ENCODE data around the gene DYNLT4. TPM values are rescaled to one million over a fixed set of nuclear protein-coding genes. Genes with fewer than 3 reads are reported as not detected.

DYNLT4 gene
- total RNA-seq, 4 donors from 2014 or later, result not detected

DNA sequence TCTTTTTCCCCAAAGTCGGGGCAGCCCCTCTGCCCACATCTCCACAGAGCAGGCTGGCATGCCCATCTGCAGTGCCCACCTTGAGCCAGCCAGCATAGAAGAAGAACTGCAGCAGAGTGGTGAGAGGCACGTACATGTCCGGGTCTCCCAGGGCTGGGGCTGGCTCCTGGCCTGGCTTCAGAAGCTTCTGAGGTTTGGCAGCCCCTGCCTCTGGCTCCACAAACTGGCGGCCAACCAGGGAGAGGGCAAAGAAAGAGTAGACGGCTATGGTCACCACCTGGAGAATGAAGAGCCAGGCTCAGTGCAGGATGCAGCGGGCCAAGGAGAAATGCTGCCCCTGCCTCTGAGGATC lies 22.1 kb downstream of the DYNLT4 start:
- no peak for DNase-seq (ENCODE audit: low spot score in 2 of 2)
- no peak overlapping the region for H3K4me3 ChIP-seq

DNA sequence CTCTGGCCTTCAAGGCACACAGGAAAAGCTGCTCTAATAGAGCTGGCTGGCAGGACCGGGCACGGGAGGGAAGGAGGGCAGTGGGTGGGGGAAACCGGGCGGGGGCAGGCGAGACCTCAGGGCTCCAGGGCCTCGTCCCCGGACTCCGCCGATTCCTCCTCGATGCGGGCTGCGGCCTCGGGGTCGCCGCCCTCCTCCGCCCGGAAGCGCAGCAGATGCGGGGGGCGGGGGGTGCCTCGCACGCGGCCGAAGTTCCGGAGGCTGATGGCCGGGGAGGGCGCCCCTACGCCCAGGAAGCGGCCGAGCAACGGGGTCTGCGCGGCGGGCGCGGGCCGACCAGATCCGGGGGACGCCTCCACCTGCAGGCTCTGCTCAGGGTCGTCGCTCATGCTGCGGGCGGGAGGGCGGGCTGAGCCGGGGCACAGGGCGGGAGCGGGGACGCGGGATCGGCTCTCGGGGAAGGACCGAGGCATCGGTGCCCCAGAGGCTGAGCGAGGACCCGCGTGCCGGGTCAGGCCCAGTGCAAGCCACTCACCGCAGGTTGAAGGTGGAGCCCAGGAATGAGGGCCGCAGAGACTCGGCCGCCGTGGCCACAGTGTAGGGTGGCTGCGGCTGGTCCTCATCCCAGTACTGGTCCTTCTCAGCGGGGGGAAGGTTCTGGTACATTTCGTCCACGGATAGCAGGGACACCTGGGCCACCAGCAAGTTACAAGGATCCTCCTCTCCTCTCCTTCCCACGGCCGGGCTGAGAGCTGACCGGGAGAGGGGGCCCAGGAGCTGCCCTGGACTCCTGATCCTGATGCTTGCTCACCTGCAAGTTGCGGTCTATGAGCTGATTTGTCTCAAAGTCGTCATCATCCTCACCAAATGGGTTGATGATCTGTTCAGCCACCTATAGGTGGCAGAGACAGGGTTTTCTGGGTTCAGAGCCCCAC lies 22.8 kb downstream of the DYNLT4 start:
- peaks cover 37% of the 10 kb centered on the region for H3K4me1 ChIP-seq
- H3K9me3 ChIP-seq, result no peaks in the 10 kb centered on the region
- H3K27ac ChIP-seq, result peak overlapping the region; percentile 43
- DNase-seq (ENCODE audit: low spot score in 2 of 2), result no peak
- TF ChIP-seq, protein P1, sequence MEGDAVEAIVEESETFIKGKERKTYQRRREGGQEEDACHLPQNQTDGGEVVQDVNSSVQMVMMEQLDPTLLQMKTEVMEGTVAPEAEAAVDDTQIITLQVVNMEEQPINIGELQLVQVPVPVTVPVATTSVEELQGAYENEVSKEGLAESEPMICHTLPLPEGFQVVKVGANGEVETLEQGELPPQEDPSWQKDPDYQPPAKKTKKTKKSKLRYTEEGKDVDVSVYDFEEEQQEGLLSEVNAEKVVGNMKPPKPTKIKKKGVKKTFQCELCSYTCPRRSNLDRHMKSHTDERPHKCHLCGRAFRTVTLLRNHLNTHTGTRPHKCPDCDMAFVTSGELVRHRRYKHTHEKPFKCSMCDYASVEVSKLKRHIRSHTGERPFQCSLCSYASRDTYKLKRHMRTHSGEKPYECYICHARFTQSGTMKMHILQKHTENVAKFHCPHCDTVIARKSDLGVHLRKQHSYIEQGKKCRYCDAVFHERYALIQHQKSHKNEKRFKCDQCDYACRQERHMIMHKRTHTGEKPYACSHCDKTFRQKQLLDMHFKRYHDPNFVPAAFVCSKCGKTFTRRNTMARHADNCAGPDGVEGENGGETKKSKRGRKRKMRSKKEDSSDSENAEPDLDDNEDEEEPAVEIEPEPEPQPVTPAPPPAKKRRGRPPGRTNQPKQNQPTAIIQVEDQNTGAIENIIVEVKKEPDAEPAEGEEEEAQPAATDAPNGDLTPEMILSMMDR (IDR thresholded peaks at IDR 0.05), result no peak
- TF ChIP-seq POLR2A (IDR thresholded peaks at IDR 0.05) (no peak), EP300 (IDR thresholded peaks at IDR 0.05) (no peak), POLR2AphosphoS5 (IDR thresholded peaks at IDR 0.05) (no peak)
- WGBS, result 50% methylated on average over 13 of the region's 71 CpGs
- H3K27me3 ChIP-seq, result no peaks in the 10 kb centered on the region
- H3K4me3 ChIP-seq, result peak overlapping the region; percentile 51
- peaks cover 19% of the 10 kb centered on the region for H3K36me3 ChIP-seq

More for the DNA sequence above, 22.1 kb downstream of the DYNLT4 start:
- WGBS, result 91% methylated on average over 6 of the region's 6 CpGs
- H3K4me1 ChIP-seq, result peaks cover 37% of the 10 kb centered on the region
- no peaks in the 10 kb centered on the region for H3K27me3 ChIP-seq
- no peak overlapping the region for H3K27ac ChIP-seq
- TF ChIP-seq EP300 (IDR thresholded peaks at IDR 0.05) (no peak), POLR2AphosphoS5 (IDR thresholded peaks at IDR 0.05) (no peak), POLR2A (IDR thresholded peaks at IDR 0.05) (no peak)
- TF ChIP-seq, protein P1 (IDR thresholded peaks at IDR 0.05), result no peak
- peaks cover 12% of the 10 kb centered on the region for H3K36me3 ChIP-seq
- H3K9me3 ChIP-seq, result no peaks in the 10 kb centered on the region

DNA sequence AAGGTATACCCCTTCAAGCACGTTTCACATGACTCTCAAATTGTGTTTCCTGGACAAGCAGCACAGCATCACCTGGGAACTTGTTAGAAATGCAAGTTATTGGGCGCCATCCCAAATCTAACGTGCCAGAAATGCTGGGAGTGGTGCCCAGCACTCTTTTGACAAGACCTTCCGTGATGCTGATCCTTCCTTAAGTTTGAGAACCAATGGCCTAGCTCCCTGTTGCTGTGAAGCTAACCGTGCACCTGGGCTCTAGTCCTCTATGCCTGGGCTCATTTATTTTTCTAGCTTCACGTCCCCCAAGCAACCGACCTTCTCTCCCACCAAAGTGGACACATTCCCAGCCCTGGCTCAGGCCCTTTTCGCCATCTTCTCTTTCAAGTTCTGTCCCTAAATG lies 23.5 kb downstream of the DYNLT4 start:
- peaks cover 37% of the 10 kb centered on the region for H3K4me1 ChIP-seq
- H3K4me3 ChIP-seq, result peak overlapping the region; percentile 51
- peak overlapping the region; percentile 43 for H3K27ac ChIP-seq
- peaks cover 25% of the 10 kb centered on the region for H3K36me3 ChIP-seq
- 27% methylated on average over 8 of the region's 8 CpGs for WGBS
- H3K9me3 ChIP-seq, result no peaks in the 10 kb centered on the region
- no peak for TF ChIP-seq POLR2A (IDR thresholded peaks at IDR 0.05)
- no peak for TF ChIP-seq POLR2AphosphoS5 (IDR thresholded peaks at IDR 0.05)
- no peak for TF ChIP-seq EP300 (IDR thresholded peaks at IDR 0.05)
- TF ChIP-seq, protein P1 (IDR thresholded peaks at IDR 0.05), result no peak
- no peak for DNase-seq (ENCODE audit: low spot score in 2 of 2)
- H3K27me3 ChIP-seq, result no peaks in the 10 kb centered on the region

DNA sequence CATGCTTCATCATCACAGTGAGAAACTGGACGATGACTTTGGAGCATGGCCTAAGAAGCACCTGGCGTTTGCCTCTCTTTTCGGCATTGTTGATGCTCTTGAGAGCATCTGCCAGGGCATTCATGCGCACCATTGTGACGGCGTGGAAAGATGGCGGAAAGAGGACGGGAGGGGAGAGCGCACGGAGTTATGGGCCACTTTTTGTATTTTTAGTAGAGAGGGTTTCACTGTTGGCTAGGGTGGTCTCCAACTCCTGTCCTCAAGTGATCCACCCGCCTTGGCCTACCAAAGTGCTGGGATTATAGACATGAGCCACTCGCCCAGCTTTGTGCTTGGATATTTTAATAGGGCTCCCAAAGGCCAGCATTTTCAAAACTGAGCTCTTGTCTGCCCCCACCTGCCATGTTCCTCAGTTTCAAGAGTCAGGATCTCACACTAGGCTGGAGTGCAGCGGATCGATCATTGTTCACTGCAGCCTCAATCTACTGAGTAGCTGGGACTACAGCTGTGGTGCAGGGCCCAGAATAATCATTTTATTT lies 26.5 kb downstream of the DYNLT4 start:
- H3K27me3 ChIP-seq, result no peaks in the 10 kb centered on the region
- no peaks in the 10 kb centered on the region for H3K9me3 ChIP-seq
- no peak for DNase-seq (ENCODE audit: low spot score in 2 of 2)
- no peak overlapping the region for H3K4me3 ChIP-seq
- H3K27ac ChIP-seq, result no peak overlapping the region
- H3K4me1 ChIP-seq, result peaks cover 51% of the 10 kb centered on the region
- WGBS, result 90% methylated on average over 14 of the region's 14 CpGs
- TF ChIP-seq POLR2AphosphoS5 (IDR thresholded peaks at IDR 0.05) (no peak), POLR2A (IDR thresholded peaks at IDR 0.05) (no peak), EP300 (IDR thresholded peaks at IDR 0.05) (no peak)
- TF ChIP-seq, protein P1 (IDR thresholded peaks at IDR 0.05), result no peak
- peaks cover 40% of the 10 kb centered on the region for H3K36me3 ChIP-seq

Data from suprapubic skin (tissue), 4 donors.